ENCODE data around the gene THADA. TPM values are rescaled to one million over a fixed set of nuclear protein-coding genes. Genes with fewer than 3 reads are reported as not detected.

THADA gene
- total RNA-seq, 6 donors from 2014 or later: 23.6 to 57.5 (median 37.3) TPM

DNA sequence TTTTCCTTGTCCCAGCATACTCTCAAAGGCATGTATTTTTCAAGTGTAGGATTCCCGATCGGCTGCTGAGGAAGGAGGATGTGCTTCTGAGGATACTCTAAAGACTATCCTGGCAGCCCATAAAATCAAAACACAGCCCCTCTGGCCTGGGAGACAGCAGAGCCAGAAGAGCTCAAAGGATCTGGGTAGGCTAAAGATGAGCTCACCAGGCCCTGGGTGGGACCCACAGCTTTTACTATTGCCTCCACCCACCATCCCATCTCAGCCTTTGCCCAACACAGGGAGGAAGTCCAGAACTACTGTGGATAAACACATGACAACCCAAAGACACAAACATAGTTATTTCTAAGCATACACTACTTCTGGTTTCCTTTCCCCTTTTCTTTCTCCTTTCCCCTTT is 290.3 kb downstream of the THADA start:
- no peaks in the 10 kb centered on the region for H3K36me3 ChIP-seq
- H3K27ac ChIP-seq: peak overlapping the region; percentile 81 to 85 (median 83)
- peaks cover 35 to 48% (median 40%) of the 10 kb centered on the region in 4 donors for H3K4me1 ChIP-seq
- ATAC-seq (ENCODE audit: low FRiP score in 2 of 2) (peak; percentile 72 to 96), DNase-seq (peak in 1 of 2 donors; percentile 73)
- no peak overlapping the region for H3K4me3 ChIP-seq
- no peaks in the 10 kb centered on the region for H3K27me3 ChIP-seq
- TF ChIP-seq POLR2A (IDR thresholded peaks at IDR 0.05) (peak in 1 of 4 donors; percentile 41), POLR2AphosphoS5 (IDR thresholded peaks at IDR 0.05) (peak in 1 of 2 donors; percentile 52), EP300 (IDR thresholded peaks at IDR 0.05) (peak in 1 of 4 donors; percentile 69), CTCF (IDR thresholded peaks at IDR 0.05) (no peak)
- 35 to 39% methylated on average over 2 of the region's 2 CpGs for WGBS, 2 donors
- no peaks in the 10 kb centered on the region for H3K9me3 ChIP-seq

DNA sequence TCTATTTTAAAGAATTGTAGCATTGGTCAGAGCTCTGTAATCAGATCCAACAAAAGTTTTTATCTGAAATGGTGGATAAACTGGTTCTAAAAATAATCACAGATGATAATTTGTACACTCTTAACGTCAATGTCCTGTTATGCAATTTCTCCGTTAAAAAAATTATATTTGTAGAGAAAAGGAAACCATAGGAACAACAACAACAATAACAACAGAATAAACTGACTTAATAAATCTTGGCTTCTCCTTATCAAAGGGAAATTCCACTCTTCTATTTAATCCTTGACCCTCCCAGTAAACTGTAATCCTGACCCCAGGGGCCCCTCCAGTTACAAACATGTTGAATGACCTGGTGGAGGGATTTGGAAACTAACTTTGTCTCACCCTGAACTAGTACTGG is 290.8 kb downstream of the THADA start:
- Histone ChIP-seq H3K9me3 (no peaks in the 10 kb centered on the region), H3K4me3 (no peak overlapping the region), H3K4me1 (peaks cover 35 to 48% (median 41%) of the 10 kb centered on the region in 4 donors), H3K36me3 (no peaks in the 10 kb centered on the region), H3K27me3 (no peaks in the 10 kb centered on the region), H3K27ac (peak overlapping the region; percentile 81 to 85 (median 83))
- TF ChIP-seq EP300 (IDR thresholded peaks at IDR 0.05): peak in 1 of 4 donors; percentile 77
- peak in 1 of 2 donors; percentile 12 for TF ChIP-seq POLR2AphosphoS5 (IDR thresholded peaks at IDR 0.05)
- TF ChIP-seq POLR2A (IDR thresholded peaks at IDR 0.05): no peak
- no peak for TF ChIP-seq CTCF (IDR thresholded peaks at IDR 0.05)
- 3 to 14% methylated on average over 2 of the region's 2 CpGs for WGBS, 2 donors
- ATAC-seq (ENCODE audit: low FRiP score in 2 of 2) (peak in 1 of 2 donors; percentile 89), DNase-seq (no peak)

DNA sequence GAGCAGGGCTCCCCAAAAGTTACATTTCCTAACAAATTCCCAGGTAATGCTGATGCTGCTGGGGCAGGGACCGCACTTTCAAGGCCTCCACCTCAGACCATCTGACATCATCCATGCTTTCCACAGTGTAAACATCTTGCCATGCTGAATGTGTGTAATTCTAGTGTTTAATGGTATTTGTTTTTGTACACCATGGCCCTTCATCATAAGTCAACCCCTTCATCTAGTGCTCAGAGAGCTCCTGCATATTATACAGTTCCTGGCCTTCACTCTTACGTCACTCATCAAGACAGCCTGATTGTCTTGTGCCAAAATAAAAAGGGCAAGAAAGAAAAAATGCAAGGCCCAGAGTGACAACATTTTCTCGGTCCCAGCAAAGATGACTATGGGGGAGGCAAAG is 291.9 kb downstream of the THADA start:
- no peaks in the 10 kb centered on the region for H3K27me3 ChIP-seq
- WGBS, 2 donors: 72% methylated on average over 3 of the region's 3 CpGs
- H3K36me3 ChIP-seq: no peaks in the 10 kb centered on the region
- ATAC-seq (ENCODE audit: low FRiP score in 2 of 2) (no peak), DNase-seq (no peak)
- H3K27ac ChIP-seq: peak overlapping the region; percentile 19 to 85 (median 82)
- no peaks in the 10 kb centered on the region for H3K9me3 ChIP-seq
- H3K4me1 ChIP-seq: peaks cover 35 to 48% (median 41%) of the 10 kb centered on the region in 4 donors
- no peak for TF ChIP-seq POLR2A (IDR thresholded peaks at IDR 0.05)
- TF ChIP-seq POLR2AphosphoS5 (IDR thresholded peaks at IDR 0.05): no peak
- no peak for TF ChIP-seq CTCF (IDR thresholded peaks at IDR 0.05)
- no peak for TF ChIP-seq EP300 (IDR thresholded peaks at IDR 0.05)
- H3K4me3 ChIP-seq: no peak overlapping the region

GRCh38 chr2:43302961-43303494 is 292.8 kb downstream of the THADA start:
- Histone ChIP-seq H3K36me3 (no peaks in the 10 kb centered on the region), H3K27ac (peak overlapping the region in 3 of 4 donors; percentile 19 to 81 (median 40)), H3K27me3 (no peaks in the 10 kb centered on the region), H3K4me1 (peaks cover 35 to 48% (median 41%) of the 10 kb centered on the region in 4 donors), H3K9me3 (no peaks in the 10 kb centered on the region), H3K4me3 (no peak overlapping the region)
- TF ChIP-seq CTCF (IDR thresholded peaks at IDR 0.05) (no peak), EP300 (IDR thresholded peaks at IDR 0.05) (no peak), POLR2A (IDR thresholded peaks at IDR 0.05) (no peak), POLR2AphosphoS5 (IDR thresholded peaks at IDR 0.05) (no peak)
- ATAC-seq (ENCODE audit: low FRiP score in 2 of 2) (no peak), DNase-seq (no peak)

Data from upper lobe of left lung (tissue), 6 donors.